Ovary (tissue), 3 donors: ENCODE measurements around the gene MLPH.

Source experiments
- CTCF ChIP-seq, 3 donors: fragments of 450-650 bp in 2 of 3; fragments of 200-600 bp in 1 of 3; IDR thresholded peaks; one replicate each; pipeline versions ENCODE4 v1.5.1 to v1.8.0; 2016 to 2022; ENCODE audit warnings: antibody characterized with exemption in 3 of 3, mild to moderate bottlenecking in 1 of 3
- POLR2A ChIP-seq: fragments of 450-650 bp; IDR thresholded peaks from one replicate; pipeline ENCODE4 v1.6.1; 2017; ENCODE audit warnings: antibody characterized with exemption, mild to moderate bottlenecking, moderate library complexity
- donor health status: DM: no; HTN: no; CAD: no.

- no peak for TF ChIP-seq CTCF (IDR thresholded peaks at IDR 0.05)
- no peak for TF ChIP-seq POLR2A
Observed at GRCh38 chr2:237450583-237450982, 36.5 kb upstream of the MLPH start.
